Measurements from ENCODE around the gene TMEM260. TPM values are rescaled to one million over a fixed set of nuclear protein-coding genes. Genes with fewer than 3 reads are reported as not detected.
"Not testable (repeated sequence)": the region's sequence is repeated elsewhere in the genome, so short reads cannot be mapped to it uniquely, and the experiment has no call there.

Gene TMEM260
- total and polyA plus RNA-seq, 12 donors: 9.1 to 26.6 (median 18.2) TPM

DNA sequence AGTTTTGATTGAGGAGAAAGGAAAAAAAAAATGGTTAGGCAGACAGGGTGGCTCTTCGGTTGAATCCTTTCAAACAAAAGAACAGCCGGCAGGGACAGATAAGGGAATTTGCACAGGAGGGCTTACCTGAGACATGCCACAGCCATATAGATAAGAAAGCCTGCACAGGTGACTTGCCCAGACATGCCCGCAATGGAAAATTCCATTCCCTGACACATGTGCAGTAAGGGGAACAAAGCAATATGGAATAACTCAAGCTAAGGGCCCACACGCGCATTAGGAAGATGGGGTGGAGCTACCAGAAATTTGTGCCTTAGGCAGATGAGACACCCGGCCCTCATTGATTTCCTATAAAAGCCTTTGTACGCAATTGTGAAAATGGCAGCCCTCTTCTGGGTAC, 86.7 kb downstream of the TMEM260 start:
- Histone ChIP-seq H3K4me1 (replicated peaks in 1 of 2) (no peaks in the 10 kb centered on the region), H3K4me3 (no peak overlapping the region), H3K27ac (no peak overlapping the region), H3K36me3 (replicated peaks in 1 of 2) (no peaks in the 10 kb centered on the region), H3K9me3 (replicated peaks in 1 of 3) (no peaks in the 10 kb centered on the region), H3K27me3 (no peaks in the 10 kb centered on the region)
- WGBS, 4 donors: 94 to 97% (median 95%) methylated on average over 7 of the region's 7 CpGs
- TF ChIP-seq, protein P1, sequence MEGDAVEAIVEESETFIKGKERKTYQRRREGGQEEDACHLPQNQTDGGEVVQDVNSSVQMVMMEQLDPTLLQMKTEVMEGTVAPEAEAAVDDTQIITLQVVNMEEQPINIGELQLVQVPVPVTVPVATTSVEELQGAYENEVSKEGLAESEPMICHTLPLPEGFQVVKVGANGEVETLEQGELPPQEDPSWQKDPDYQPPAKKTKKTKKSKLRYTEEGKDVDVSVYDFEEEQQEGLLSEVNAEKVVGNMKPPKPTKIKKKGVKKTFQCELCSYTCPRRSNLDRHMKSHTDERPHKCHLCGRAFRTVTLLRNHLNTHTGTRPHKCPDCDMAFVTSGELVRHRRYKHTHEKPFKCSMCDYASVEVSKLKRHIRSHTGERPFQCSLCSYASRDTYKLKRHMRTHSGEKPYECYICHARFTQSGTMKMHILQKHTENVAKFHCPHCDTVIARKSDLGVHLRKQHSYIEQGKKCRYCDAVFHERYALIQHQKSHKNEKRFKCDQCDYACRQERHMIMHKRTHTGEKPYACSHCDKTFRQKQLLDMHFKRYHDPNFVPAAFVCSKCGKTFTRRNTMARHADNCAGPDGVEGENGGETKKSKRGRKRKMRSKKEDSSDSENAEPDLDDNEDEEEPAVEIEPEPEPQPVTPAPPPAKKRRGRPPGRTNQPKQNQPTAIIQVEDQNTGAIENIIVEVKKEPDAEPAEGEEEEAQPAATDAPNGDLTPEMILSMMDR (IDR thresholded peaks at IDR 0.05): no peak
- TF ChIP-seq POLR2A (IDR thresholded peaks at IDR 0.05): no peak
- DNase-seq: no peak
- intact Hi-C loops (cut with DNase I): no loop called here

DNA sequence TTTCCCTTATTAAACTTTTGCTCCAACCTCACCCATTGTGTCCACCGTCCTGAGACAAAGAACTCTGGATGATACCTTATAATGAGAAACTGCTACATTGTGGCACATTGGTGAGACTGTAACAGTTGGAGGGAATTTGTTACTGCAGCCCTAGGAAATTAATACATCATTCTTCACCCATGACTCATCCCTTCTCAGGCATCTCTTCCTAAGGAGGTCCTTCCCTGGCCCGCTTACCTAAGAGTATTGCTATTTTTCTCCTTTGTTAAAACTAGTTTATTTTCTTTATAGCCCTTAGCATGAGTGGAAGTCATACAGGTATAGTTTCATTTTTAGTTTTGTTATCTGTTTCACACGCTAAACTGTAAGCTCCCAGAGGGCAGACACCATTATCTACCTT, 87.1 kb downstream of the TMEM260 start:
- no peak overlapping the region for H3K4me3 ChIP-seq
- TF ChIP-seq, protein P1 (IDR thresholded peaks at IDR 0.05): no peak
- no peak for TF ChIP-seq POLR2A (IDR thresholded peaks at IDR 0.05)
- WGBS, 4 donors: 59 to 85% (median 72%) methylated on average over 3 of the region's 3 CpGs
- no peaks in the 10 kb centered on the region for H3K27me3 ChIP-seq
- no peaks in the 10 kb centered on the region for H3K36me3 ChIP-seq (replicated peaks in 1 of 2)
- intact Hi-C loops (cut with DNase I): no loop called here
- no peaks in the 10 kb centered on the region for H3K4me1 ChIP-seq (replicated peaks in 1 of 2)
- no peaks in the 10 kb centered on the region for H3K9me3 ChIP-seq (replicated peaks in 1 of 3)
- DNase-seq: no peak
- H3K27ac ChIP-seq: no peak overlapping the region

DNA sequence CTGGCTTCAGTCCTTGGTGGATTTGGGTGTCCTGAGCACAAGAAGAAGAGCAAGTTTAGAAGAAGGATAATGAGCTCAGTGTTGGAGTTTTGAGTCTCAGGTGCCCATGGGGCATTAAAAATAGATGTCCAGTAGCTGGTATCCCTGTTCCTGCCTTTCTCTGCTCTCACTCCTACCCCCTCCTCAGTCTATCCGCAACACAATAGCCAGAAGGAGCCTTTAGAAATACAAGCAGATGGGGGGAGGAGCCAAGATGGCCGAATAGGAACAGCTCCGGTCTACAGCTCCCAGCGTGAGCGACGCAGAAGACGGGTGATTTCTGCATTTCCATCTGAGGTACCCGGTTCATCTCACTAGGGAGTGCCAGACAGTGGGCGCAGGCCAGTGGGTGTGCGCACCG, 87.7 kb downstream of the TMEM260 start:
- H3K4me1 ChIP-seq (replicated peaks in 1 of 2); intact Hi-C loops (cut with DNase I): not testable (repeated sequence)

DNA sequence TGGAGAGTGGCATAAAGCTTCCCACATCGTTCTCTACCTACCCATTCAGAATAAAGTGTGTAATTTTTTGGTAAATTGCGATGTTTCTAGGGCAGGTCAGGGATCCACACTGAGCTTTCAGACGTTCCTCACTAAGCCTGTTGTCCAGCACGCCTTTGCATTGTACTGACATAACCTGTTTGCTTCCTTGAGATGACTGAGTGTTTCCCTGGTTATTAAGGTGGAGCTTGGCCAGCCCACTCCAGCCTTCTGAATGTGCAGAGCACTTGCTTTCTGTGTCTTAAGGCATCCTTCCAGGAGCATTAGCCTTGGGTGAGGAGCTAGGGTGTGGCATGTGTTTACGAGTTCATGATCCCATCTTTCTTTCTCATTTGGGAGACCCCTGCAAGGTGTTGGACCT, 96.4 kb downstream of the TMEM260 start:
- Histone ChIP-seq H3K4me3 (no peak overlapping the region), H3K4me1 (replicated peaks in 1 of 2) (no peaks in the 10 kb centered on the region), H3K9me3 (replicated peaks in 1 of 3) (no peaks in the 10 kb centered on the region), H3K27ac (no peak overlapping the region), H3K27me3 (no peaks in the 10 kb centered on the region), H3K36me3 (replicated peaks in 1 of 2) (no peaks in the 10 kb centered on the region)
- WGBS, 4 donors: 44 to 71% (median 50%) methylated on average over 5 of the region's 5 CpGs
- TF ChIP-seq, protein P1 (IDR thresholded peaks at IDR 0.05): no peak
- no peak for TF ChIP-seq POLR2A (IDR thresholded peaks at IDR 0.05)
- intact Hi-C loops (cut with DNase I): no loop called here
- DNase-seq: no peak

More for the DNA sequence above, 87.7 kb downstream of the TMEM260 start:
- not testable (repeated sequence) for H3K27ac ChIP-seq; H3K27me3 ChIP-seq; H3K9me3 ChIP-seq (replicated peaks in 1 of 3); H3K36me3 ChIP-seq (replicated peaks in 1 of 2); DNase-seq; H3K4me3 ChIP-seq
- 60 to 91% (median 67%) methylated on average over 2 to 7 of the region's 11 CpGs for WGBS, 4 donors

DNA sequence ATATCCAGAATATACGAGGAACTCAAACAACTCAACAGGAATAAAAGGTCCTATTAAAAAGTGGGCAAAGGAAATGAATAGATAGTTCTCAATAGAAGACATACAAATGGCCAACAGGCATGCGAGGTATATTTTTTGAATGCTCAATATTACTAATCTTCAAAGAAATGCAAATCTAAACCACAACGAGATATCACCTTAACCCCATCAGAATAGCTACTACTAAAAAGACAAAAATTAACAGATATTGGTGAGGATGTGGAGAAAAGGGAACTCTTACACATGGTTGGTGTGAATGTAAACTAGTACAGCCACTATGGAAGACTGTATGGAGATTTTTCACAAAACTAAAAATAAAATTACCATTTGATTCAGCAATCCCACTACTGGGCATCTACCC, 99.2 kb downstream of the TMEM260 start:
- Histone ChIP-seq H3K27me3 (no peaks in the 10 kb centered on the region), H3K9me3 (replicated peaks in 1 of 3) (no peaks in the 10 kb centered on the region), H3K4me1 (replicated peaks in 1 of 2) (no peaks in the 10 kb centered on the region), H3K36me3 (replicated peaks in 1 of 2) (no peaks in the 10 kb centered on the region), H3K4me3 (no peak overlapping the region), H3K27ac (no peak overlapping the region)
- TF ChIP-seq, protein P1 (IDR thresholded peaks at IDR 0.05): no peak
- intact Hi-C loops (cut with DNase I): no loop called here
- DNase-seq: no peak
- WGBS, 4 donors: 72 to 80% (median 75%) methylated on average over 3 of the region's 3 CpGs
